CD4-positive, alpha-beta T cell treated with Interferon alpha-2 for 1 hour (primary cell): ENCODE data around the gene RGS7.
"Not testable (repeated sequence)": the region's sequence is repeated elsewhere in the genome, so short reads cannot be mapped to it uniquely, and the experiment has no call there.

Experiments used
- DNase-seq, 2 donors: peaks; one replicate each; pipeline ENCODE4 v3.0.0-alpha.2; 2020 to 2022

RGS7 gene

DNA sequence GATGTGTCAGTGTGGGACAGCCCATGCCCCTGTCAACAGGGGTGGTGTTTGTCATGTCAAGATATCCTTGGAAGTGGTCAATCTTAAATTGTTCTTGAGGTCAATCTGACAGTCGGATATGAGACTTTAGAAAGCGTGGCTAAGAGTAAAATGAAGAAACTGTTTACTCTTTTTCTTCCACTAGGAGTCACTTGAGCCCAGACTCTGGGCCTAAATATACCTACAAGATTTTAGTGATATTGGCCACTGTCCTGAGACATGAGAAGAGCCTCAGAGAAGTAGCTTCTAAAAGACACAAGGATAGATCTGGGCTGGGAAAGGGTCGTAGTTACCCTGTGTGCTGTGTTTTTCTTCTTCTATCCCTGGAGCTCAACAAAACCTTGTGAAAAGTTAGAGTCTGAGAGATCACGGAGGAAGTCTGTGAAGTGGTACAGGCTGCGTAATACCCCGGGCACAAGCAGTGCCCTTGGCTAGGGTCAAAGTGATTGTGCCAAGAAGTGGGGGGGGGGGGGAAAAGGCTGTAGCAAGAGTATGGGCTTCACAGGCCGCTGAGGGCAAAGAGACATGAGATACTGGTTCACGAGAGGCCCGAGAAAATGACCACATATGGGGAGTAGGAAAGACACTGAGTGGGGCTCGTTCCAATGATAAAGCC lies 389.8 kb downstream of the RGS7 start:
- DNase-seq, result no peak

DNA sequence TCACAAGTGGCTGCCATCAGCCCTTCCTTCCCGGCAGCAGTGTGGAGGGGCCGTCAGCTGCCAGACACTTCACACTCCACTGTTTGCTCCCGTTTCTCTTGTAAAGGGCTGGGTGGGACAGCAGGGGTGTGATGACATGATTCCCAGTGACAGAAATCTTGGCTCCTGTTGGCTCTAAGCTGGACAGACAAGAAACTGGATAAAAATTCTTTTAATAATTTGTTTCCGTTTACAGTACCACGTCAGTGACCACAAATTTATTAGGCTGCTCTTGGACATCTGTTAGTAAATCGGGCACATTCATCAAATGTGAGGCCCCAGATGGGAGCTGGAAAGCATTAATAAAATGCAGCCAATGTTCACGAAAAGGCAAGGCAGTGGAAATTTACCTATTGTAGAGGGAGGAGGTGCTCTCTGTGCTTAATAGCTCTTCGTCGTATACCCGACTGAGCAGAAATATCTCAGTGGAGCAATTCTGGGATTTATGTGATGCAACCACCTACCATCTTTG lies 391.4 kb downstream of the RGS7 start:
- no peak for DNase-seq

DNA sequence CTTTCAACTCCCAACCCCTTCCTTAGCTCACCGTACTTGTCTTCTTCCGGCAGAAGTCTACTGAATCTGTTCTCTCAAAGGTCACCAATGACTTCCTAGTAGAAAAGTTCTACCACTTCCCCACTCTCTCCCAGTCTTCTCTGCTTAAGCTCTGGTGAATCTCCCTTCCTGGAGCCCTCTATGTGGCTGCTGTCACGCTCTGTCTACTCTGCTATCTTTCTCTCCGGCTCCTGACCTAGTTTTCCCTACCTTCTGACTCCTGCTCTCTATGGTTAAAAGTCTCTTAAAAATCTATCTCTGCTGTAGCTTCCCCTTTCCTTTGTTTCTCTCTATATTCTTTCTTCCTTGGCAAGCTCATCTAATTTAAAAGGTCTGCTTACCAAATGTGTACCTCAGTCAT lies 394.9 kb downstream of the RGS7 start:
- no peak for DNase-seq

DNA sequence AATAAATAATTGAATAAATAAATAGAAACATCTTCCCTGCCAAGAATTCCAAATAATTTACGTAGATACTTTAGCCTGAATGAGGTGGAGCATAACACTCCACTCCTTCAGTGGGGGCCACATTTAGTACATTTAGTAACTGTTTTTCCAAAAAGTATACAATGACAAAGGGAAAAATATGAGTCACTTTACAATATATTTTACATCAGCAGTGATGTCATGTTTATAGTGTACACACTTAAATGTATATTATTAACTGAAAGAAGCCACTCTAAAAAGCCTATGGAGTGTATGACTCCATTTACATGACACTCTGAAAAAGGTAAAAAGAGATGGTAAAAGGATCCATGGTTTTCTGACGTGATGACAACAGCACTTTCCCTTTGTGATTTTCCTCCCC lies 400.6 kb downstream of the RGS7 start:
- no peak for DNase-seq

DNA sequence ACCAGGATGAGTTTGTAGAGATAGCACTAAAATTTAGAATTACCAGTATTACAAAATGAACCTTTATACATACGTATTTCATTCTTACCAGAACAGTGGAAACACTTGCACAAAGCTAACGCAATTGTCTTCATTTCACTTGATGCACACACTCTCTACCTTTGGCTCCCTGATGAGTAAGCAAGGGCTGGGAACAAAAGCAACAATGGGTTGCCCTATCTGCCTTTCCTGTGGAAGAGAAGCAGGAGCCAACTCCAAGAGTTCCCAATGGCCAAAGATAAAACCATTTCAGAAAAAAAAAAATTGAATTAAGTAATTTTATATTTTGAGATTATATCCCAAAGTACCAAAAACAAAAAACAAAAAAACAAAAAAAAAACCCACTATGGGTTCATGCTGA lies 401.0 kb downstream of the RGS7 start:
- DNase-seq, result no peak

DNA sequence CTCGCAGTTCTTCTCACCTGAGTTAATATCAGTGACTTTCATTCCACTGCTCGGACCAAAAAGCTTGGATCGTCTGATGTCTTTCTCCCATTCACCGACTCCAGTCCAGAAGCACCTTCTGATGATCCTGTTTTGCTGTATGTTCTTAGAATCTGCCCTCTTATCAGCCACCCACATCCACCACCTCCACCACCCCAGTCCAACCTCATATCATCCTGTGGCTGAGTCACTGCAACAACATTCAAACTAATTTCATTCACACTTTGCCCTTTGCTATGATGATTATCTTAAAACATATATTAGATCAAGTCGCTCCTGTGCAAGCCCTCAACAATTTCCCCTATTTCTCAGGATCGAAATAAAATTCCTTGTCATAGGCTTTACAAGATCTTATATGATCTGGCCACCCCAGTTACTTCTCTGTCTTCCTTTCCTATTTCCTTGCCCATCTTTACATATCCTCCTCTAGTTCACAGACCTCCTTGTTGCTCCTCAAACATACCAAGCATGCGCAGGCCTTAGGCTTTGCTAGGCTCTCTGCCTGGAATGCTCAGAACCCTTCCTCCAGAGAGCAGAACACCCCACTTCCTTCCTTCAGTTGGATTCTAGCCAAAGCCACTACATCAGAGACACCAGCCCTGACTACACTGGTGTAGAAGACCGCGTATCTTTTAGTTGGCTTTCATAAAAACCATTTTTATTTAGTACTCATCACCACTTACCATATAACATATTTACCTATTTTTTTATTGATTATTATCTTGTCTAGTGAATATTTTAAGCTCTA lies 409.4 kb downstream of the RGS7 start:
- DNase-seq, result no peak

DNA sequence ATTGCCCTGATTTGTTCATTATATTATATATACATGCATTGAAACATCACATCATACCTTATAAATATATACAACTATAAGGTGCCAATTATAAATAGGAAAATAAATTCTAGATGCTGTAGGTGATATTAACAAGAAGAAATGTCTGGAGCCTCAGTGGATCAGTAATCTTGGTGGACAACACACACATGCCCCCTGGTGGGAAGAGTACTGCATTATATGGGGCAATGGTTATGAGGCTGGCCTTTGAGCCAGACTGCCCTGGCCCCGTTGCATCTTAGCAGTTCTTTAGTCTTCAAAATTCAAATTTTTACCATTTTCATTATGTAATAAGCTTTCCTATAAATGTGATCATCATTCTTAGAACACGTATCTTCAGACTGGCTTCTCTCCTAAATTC lies 410.1 kb downstream of the RGS7 start:
- no peak for DNase-seq

DNA sequence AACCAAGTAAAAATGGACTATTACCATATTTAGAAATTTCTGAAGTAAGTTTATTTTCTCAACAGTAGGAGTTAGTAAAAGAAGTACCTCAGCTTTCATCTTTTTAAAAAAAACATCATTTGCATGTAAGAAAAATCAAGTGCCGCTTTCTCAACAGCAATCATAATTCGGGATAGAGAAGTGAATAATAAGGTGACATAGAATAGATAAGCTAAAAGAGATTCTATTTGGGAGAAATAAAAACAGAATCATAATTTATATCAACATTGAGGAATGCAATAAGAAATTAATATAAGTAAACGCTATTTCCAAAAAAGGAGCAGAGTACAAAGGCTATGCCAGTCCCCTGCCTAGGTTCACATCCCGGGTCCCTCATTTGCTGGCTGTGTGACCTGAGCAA lies 414.1 kb downstream of the RGS7 start:
- DNase-seq, result no peak

DNA sequence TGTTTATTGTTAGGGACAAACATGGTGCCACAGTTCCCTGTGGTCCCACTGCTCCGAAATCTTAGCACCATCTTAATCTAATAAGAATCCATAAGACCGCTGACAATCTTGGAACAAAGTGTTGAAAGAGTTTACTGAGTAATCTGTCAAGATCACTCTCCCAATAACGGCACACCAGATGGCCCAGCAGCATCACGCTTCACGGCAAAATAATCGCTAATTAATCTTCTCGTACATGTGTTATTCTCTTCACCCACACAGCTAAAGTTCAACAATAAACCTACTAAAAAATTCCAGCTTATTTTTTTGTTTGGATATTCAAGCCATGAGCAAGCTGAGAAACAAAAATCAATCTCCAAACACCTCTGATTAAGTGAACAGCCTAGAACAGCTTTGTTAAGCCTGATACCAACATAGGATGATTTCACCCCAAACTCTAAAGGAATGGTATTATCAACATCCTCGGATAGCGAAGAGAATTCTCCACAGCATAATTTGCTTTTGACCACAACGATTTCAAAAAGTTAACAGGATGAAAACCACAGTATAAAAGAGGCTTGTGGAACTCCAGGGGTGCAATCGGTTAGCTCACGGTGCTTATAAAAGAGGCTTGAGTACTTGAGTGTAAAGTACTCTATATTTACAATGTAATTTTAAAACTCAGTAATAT lies 415.2 kb downstream of the RGS7 start:
- no peak for DNase-seq

DNA sequence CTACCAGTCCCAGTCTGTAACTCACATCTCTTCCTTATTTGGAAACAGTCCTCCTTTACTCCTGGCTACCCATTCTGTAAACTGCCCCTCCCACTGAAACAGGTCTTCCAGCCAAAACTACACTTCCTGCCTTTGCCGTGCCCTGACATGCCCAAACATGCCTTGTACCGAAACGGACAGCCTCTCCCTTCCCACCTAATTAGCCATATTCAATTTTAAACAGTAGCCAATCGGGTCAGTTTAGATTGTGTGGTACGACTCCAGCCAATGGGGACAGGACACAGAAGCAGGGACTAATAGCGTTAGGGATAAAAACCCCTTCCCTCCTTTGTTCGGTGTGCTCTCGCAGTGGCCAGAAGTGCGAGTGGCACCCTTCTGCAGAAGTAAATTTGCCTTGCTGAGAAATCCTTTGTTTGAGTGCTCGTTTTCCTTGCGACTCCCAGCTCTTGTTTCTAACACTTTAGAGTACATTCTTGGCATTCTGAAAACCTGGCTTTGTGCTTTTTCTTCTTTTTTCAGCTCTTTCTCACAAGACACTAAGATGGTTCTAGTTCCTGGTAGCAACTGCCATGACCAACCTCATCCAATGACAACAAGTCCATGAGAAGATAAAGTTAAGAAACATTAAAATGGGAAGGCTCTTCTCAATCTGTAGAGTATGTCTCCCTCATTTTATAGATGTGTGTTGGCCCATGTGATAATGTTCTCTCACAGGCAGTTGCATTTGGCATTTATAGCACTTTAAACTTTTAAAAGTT lies 419.9 kb downstream of the RGS7 start:
- no peak for DNase-seq

DNA sequence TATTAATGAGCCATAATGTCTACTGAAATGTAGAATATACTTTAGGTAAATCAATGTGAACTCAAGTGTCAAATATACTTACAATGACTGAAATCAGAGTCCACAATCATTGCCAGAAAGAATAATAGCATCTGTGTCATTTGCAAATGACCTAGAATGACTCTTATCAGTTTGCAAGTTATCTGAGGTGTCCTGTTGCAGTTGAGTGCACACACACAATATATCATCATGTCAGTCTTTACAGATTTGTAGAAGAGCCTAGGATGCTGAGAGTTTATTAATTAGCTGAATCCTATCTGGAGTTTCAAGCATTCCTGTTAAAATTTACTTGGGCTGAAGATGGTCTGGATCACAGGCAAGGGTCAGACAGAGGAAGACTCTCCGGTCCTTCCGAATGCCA lies 421.1 kb downstream of the RGS7 start:
- no peak for DNase-seq

DNA sequence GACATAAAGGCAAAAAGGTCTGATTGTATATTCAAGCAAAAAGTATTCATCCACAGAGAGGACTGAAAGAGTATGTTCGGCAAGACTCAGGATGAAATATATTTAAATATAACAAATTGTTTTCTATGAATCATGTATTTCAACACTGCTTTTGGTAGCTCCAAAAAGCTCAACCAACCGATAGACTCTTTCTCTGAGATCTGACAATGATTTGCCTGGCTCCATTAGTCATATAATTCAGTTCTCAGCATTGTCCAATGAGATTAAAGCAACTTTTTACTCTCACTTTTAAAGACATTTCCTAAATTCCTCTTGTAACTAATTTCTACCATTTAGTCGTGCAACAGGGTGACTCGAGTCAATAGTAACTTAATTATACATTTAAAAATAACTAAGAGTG lies 426.0 kb downstream of the RGS7 start:
- no peak for DNase-seq

DNA sequence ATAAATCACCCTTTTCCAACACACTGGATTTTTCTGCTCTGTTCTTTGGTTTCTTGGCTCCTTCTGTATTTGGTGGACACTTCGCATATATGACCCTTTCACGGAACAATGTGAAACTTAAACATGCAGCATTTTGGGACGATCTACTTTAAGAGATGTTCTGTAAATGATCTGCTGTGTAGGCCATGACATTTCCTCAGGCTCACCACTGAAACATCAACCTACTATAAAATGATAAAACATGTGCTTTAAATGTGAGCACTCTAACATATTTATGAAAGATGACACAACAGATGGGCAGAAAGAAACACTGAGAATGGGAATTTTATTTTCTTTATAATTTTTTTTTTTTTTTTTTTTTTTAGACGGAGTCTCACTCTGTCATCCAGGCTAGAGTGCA lies 428.7 kb downstream of the RGS7 start:
- no peak for DNase-seq

DNA sequence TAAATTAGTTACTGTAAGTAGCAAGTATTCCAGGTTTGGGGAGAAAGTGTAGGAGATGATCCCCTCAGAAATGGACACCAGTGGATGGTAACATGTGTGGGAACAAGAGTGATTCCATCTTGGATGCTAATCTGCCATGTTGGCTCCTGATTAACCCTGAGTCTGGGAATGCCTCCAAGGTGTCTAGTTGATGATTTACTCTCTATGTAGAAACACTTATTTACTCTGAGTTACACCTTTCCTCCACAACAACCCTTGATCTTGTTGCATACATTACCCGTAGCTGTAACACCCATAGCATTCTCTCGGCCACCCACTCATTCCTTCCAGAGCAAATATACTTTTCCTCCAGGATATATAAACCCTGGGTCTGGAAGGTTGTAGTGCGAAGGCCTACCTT lies 429.2 kb downstream of the RGS7 start:
- no peak for DNase-seq

DNA sequence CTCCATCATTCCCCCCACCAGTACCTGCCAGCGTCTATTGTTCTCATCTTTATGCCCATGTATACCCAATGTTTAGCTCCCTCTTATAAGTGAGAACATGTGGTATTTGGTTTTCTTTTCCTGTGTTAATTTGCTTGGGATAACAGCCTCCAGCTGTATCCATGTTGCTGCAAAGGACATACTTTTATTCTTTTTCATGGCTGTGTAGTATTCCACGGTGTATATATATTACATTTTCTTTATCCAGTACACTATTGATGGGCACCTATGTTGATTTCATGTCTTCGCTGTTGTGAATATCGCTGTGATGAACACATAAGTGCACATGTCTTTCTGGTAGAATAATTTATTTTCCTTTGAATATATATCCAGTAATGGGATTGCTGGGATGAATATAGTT lies 431.7 kb downstream of the RGS7 start:
- DNase-seq, result no peak

DNA sequence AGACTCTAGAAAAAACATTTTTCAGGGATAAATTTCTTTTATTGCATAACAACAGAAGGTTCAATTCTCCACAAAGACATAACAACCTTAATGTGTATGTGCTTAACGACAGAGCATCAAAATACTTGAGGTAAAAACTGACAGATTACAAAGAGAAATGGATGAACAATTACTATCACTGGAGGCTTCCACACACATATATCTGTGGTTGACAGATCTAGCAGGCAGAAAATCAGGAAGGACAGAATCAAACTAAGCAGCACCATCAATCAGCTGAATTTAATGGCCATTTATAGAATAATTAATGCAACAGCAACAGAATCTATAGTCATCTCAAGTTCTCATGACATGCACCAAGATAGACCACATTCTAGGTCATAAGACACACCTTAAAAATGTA lies 439.0 kb downstream of the RGS7 start:
- DNase-seq, result no peak

DNA sequence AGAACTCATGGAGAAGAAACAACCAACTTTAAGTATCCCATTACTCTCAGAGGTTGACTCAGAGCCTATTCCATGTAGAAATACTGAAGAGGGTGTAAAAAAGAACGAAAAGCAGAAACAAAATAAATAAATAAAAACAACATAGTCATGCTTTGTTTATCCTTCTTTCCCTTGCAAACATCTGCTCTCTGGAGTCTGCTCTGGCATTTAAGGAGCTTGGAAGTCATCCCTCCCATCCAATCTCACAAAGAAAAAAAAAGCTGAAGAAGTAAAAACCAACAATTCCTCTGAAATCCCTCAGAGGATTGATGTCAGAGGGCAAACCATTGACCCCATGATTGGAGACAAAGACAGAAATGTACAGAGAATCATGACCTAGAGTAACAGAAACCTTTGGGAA lies 442.5 kb downstream of the RGS7 start:
- DNase-seq, result no peak

DNA sequence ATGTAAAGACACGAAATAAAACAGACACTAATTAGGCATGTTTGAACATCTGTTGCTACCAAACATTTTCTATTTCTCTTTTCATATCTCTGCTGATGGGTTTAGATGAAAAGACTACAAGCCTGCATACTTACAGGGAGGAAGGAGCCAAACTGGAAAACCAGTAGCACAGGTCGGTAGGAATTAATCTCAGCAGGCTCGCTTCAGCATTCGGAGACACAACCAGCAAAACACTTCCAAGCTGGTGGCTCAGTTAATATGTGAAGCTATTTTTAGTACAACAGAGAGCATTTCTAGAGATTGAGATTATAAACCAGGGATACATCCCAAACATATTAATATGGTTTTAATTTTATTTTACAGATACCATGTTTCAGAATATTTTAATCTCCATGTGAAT lies 444.2 kb downstream of the RGS7 start:
- no peak for DNase-seq

DNA sequence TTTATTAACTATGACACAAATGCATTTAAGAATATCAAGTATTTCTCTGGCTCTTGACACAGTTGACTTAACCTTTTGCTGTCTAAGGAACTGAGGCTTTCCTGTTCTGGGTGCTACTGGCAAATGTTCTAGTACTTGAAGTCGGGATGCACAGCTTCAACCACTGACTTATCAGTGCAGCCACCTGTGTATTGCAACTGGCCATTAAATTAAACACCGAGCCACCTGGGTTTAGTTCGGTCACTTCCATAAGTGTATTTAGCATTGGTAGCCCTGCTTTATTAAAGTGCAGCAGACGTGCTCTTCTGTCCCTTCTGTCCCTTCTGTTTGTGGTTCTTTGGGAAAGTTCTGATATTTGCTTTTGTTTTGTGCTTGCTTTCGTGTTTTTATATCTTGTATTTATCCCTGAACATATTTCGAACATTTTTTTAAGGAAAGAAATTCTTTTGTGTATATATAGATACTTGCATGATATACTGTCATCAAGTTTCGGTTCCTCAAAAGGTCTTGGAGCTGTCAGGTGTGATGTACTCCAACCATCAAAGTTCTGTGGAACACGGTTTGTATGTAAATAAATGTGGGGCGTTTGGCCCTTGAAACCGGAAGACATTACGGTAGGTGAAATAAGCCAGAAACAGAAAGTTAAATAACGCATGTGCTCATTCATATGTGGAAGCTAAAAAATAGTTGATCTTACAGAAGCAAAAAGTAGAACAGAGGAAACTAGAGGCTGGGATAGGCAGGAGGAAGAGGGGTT lies 447.1 kb downstream of the RGS7 start:
- no peak for DNase-seq

DNA sequence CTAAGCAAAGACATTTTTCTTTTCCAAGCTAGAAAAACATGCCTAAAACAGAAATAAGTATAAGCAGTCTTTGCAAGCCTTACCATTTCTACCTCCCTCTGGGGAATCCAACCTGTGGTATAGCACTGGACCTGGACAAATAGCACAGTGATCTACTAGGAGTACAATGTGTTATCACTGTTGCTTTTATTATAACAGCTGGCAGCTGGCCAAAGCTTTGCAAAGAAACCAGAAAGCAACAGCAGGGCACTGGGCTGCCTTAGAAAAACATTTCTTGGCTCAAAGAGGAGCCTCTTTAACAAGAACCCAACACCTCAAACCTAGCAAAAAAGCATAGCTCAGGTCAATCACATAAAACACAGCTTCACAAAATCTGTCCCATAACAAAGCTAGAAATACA lies 450.5 kb downstream of the RGS7 start:
- no peak for DNase-seq

DNA sequence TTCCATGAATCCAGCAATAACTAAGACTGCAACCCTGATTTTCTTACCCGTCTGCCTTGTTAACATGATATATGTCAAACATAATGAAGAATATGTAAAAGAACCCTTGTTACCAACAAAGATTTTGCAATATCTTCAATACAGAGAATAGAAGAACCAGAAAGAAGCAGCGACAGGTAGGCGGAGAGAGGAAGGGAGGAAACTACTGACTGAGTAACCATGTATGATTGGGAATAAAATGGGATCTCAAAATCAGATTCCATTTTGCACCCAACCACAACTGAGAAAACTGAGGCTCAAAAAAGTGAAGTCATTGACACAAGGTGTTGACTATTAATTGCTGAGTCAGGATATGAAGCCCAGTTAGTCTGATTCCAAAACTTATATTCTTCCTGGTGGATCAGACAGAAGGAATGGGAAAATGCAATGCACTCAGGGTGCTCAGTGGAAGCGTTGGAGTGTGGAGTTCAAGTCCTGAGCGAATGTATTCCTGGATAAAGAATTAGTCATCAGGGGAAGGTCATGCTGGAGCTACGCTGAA lies 451.7 kb downstream of the RGS7 start:
- no peak for DNase-seq

DNA sequence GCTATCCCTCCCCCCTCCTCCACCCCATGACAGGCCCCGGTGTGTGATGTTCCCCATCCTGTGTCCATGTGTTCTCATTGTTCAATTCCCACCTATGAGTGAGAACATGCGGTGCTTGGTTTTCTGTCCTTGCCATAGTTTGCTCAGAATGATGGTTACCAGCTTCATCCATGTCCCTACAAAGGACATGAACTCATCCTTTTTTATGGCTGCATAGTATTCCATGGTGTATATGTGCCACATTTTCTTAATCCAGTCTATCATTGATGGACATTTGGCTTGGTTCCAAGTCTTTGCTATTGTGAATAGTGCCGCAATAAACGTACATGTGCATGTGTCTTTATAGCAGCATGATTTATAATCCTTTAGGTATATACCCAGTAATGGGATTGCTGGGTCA lies 461.6 kb downstream of the RGS7 start:
- DNase-seq, result not testable (repeated sequence)

DNA sequence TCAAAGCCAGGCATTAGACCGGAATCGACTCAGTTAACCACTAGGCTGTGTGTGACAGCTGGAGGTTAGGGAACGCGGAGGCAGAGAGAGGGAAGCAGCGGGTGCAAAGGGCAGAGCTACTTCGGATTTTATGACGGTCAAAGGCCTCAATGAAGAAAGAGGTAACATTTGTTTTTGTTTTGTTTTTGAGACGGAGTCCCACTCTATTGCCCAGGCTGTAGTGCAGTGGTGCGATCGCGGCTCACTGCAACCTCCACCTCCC lies 468.3 kb downstream of the RGS7 start:
- DNase-seq, result no peak
